ENCODE data around the gene SLIT3.

DNA sequence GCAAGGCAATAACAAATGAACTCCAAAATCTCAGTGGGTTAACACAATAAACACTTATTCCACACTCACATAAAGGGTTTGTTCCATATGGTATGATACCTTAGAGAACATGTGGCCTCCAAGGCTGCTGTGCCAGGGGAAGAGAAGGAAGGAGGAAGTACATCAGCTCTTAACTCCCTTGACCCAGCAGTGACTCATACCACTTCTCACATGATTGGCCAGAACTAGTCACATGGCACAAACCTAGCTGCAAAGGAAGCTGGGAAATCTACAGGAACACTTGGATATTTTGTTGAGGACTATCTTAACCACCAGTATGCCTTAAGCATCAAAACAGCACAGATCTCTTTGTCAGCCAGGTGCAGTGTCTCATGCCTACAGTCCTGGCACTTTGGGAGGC, 99.3 kb downstream of the SLIT3 start:
- TF ChIP-seq GLIS3 (CRISPR knock-in tag; IDR thresholded peaks at IDR 0.05) (no peak), ZFP3 (CRISPR knock-in tag; IDR thresholded peaks at IDR 0.05) (no peak), SNAI2 (CRISPR knock-in tag; IDR thresholded peaks at IDR 0.05) (no peak), OSR1 (CRISPR knock-in tag; IDR thresholded peaks at IDR 0.05) (no peak), ESRRG (CRISPR knock-in tag; IDR thresholded peaks at IDR 0.05) (no peak), ISL1 (CRISPR knock-in tag; IDR thresholded peaks at IDR 0.05) (no peak)
- TF ChIP-seq, protein P1, sequence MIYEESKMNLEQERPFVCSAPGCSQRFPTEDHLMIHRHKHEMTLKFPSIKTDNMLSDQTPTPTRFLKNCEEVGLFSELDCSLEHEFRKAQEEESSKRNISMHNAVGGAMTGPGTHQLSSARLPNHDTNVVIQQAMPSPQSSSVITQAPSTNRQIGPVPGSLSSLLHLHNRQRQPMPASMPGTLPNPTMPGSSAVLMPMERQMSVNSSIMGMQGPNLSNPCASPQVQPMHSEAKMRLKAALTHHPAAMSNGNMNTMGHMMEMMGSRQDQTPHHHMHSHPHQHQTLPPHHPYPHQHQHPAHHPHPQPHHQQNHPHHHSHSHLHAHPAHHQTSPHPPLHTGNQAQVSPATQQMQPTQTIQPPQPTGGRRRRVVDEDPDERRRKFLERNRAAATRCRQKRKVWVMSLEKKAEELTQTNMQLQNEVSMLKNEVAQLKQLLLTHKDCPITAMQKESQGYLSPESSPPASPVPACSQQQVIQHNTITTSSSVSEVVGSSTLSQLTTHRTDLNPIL (CRISPR knock-in tag; IDR thresholded peaks at IDR 0.05; ENCODE audit: low read depth) = no peak

All from SK-N-SH treated with all-trans-retinoic acid at 6 μM for 48 hours (cell line).